K562 (cell line): Measurements from ENCODE around the gene TP53TG5. TPM values are rescaled to one million over a fixed set of nuclear protein-coding genes. Genes with fewer than 3 reads are reported as not detected.

Experiments used
- ATAC-seq: fragments of 200-7000 bp; cut with Tn5 transposase; 3 replicates; pipeline ENCODE4 v1.9.1; 2020; ENCODE audit warnings: moderate library complexity
- BruUV-seq: library from RNA; stranded (reverse); fragments of 400-500 nt; replicated peaks from 2 replicates; lab custom pipeline; 2021; lab: Mats Ljungman, UMichigan
- CTCF ChIA-PET: fragments of 300-600 bp; formaldehyde crosslinking; extraction: SDS; loops from one replicate; lab custom pipeline; 2021; ENCODE audit warnings: low intra/inter-chr PET ratio; lab: Yijun Ruan, JAX
- POLR2A ChIA-PET: fragments of 300-600, 350-650 bp; sonication (Branson Sonifier 250); formaldehyde crosslinking; extraction: SDS; loops from one replicate; lab custom pipeline; 2021; ENCODE audit warnings: antibody characterized with exemption, inconsistent platforms; lab: Yijun Ruan, JAX
- DNase-seq, 4 experiments: peaks; one replicate each; pipeline versions ENCODE4 v3.0.0 to v3.0.0-alpha.2; 2011 to 2018; ENCODE audit warnings: low spot score in 3 of 4, mixed read lengths in 3 of 4; ENCODE audit errors: extremely low read depth in 1 of 4
- FAIRE-seq: peaks from 2 replicates; lab custom pipeline; 2011; peaks lifted over from hg19 to GRCh38; lab: Jason Lieb, UNC
- H2AFZ ChIP-seq: 2 replicates; pipeline ENCODE4 v1.6.0; 2011; ENCODE audit warnings: low read depth, low read length, control low read depth, inconsistent platforms
- H3K27ac ChIP-seq: fragments of 200-600 bp; 3 replicates; pipeline ENCODE4 v1.8.0; 2011; ENCODE audit warnings: low read depth, mild to moderate bottlenecking, control low read depth, inconsistent platforms, low read length, moderate library complexity, mixed read lengths; ENCODE audit errors: extremely low read depth
- H3K27me3 ChIP-seq, 2 experiments: fragments of 300-600 bp in 1 of 2; 2 replicates in 1 of 2; 3 replicates in 1 of 2; pipeline versions ENCODE4 v1.6.0 to v1.8.0; 2011; ENCODE audit warnings: inconsistent platforms in 2 of 2, low read length in 2 of 2, mild to moderate bottlenecking in 1 of 2, mixed read lengths in 1 of 2, moderate library complexity in 1 of 2; ENCODE audit not compliant: control insufficient read depth in 2 of 2, insufficient read depth in 2 of 2
- H3K36me3 ChIP-seq: fragments of 300-600 bp; 3 replicates; pipeline ENCODE4 v1.8.0; 2011; ENCODE audit warnings: mild to moderate bottlenecking, low read length, inconsistent platforms; ENCODE audit not compliant: control insufficient read depth, insufficient read depth
- H3K4me1 ChIP-seq, 2 experiments: fragments of 200-600 bp in 1 of 2; replicated peaks in 1 of 2; 2 replicates in 1 of 2; 3 replicates in 1 of 2; pipeline versions ENCODE4 v1.5.1 to v1.8.0; 2011; ENCODE audit warnings: inconsistent platforms in 2 of 2, low read length in 2 of 2, mild to moderate bottlenecking in 1 of 2, mixed read lengths in 1 of 2, moderate library complexity in 1 of 2; ENCODE audit not compliant: control insufficient read depth in 2 of 2, insufficient read depth in 2 of 2
- H3K4me2 ChIP-seq: 2 replicates; pipeline ENCODE4 v1.6.1; 2011; ENCODE audit warnings: low read length, control low read depth, inconsistent platforms, mixed read lengths; ENCODE audit not compliant: insufficient read depth
- H3K4me3 ChIP-seq: fragments of 200-600 bp; sonication (generic), shearing (Covaris generic); 2 replicates; pipeline ENCODE4 v1.5.1; 2016; ENCODE audit warnings: control low read depth, inconsistent platforms
- H3K79me2 ChIP-seq: fragments of 200-600 bp; 3 replicates; pipeline ENCODE4 v1.8.0; 2011; ENCODE audit warnings: low read length, inconsistent platforms; ENCODE audit not compliant: control insufficient read depth, insufficient read depth
- H3K9ac ChIP-seq, 2 experiments: 2 replicates each; pipeline versions ENCODE4 v1.6.0 to v1.6.1; 2011; ENCODE audit warnings: low read depth in 2 of 2, low read length in 2 of 2, control low read depth in 1 of 2, inconsistent platforms in 1 of 2, mild to moderate bottlenecking in 1 of 2, mixed read lengths in 1 of 2; ENCODE audit not compliant: insufficient read depth in 1 of 2
- H3K9me1 ChIP-seq: one replicate; pipeline ENCODE4 v1.6.0; 2011; ENCODE audit warnings: inconsistent platforms, mild to moderate bottlenecking, low read length, moderate library complexity; ENCODE audit not compliant: control insufficient read depth, insufficient read depth
- H3K9me3 ChIP-seq: replicated peaks from 2 replicates; pipeline ENCODE4 v1.5.1; 2011; ENCODE audit warnings: low read depth, low read length, inconsistent platforms; ENCODE audit not compliant: control insufficient read depth, insufficient read depth
- H4K20me1 ChIP-seq: replicated peaks from 2 replicates; pipeline ENCODE4 v1.6.1; 2011; ENCODE audit warnings: low read length, inconsistent platforms, mixed read lengths; ENCODE audit not compliant: control insufficient read depth, insufficient read depth
- ESRRA ChIP-seq: fragments of 450-650 bp; IDR thresholded peaks from 2 replicates; pipeline ENCODE4 v1.6.1; 2014; ENCODE audit warnings: low read depth, mild to moderate bottlenecking, moderate library complexity, borderline replicate concordance
- NELFE ChIP-seq: IDR thresholded peaks from 2 replicates; pipeline ENCODE4 v1.6.1; 2011; ENCODE audit warnings: mild to moderate bottlenecking; ENCODE audit not compliant: insufficient read depth, insufficient read length
- POLR3A ChIP-seq: IDR thresholded peaks from 2 replicates; pipeline ENCODE4 v1.6.1; 2011; ENCODE audit warnings: borderline replicate concordance, mild to moderate bottlenecking, moderate library complexity; ENCODE audit not compliant: insufficient read length, insufficient read depth; ENCODE audit errors: extremely low read depth
- SIN3B ChIP-seq: fragments of 450-650 bp; IDR thresholded peaks from 2 replicates; pipeline ENCODE4 v1.6.1; 2017; ENCODE audit warnings: low read depth, mild to moderate bottlenecking, moderate library complexity
- SMARCC2 ChIP-seq: fragments of 450-650 bp; IDR thresholded peaks from 2 replicates; pipeline ENCODE4 v1.6.1; 2017; ENCODE audit warnings: antibody characterized with exemption, moderate library complexity, mild to moderate bottlenecking, low read depth
- ZNF561 ChIP-seq: fragments of 450-650 bp; formaldehyde crosslinking; conservative IDR thresholded peaks from 2 replicates; pipeline ENCODE4 v1.4.0; 2020; ENCODE audit warnings: mild to moderate bottlenecking, moderate library complexity
- WGBS: fragments of 100-300 bp; shearing (Covaris generic); methylation state at CpG from one replicate; pipeline ENCODE4 v1.1.6; 2016; ENCODE audit warnings: low coverage, mixed read lengths; ENCODE audit not compliant: insufficient coverage; ENCODE audit errors: missing lambda C conversion rate; 5-methylcytosine and 5-hydroxymethylcytosine counted together
- in situ Hi-C: fragments of 300-500 bp; cut with MboI; formaldehyde crosslinking; loops from 4 replicates; pipeline ENCODE4 v1.15.0; 2018; ENCODE audit warnings: inconsistent platforms, mixed read lengths
- intact Hi-C: fragments of 100-400 bp; cut with micrococcal nuclease; formaldehyde crosslinking; loops from 2 replicates; pipeline ENCODE4 v1.14.2; 2022
- polyA plus RNA-seq, 8 experiments: library from polyadenylated mRNA; depleted of rRNA in 4 of 8; stranded (reverse) in 5 of 8; unstranded in 3 of 8; fragments of >200 nt; fragmentation: Nextera tagmentation in 2 of 8; fragmentation: Illumina TruSeq in 1 of 8; extraction: Ambion mirVana in 2 of 8; extraction: Trizol in 1 of 8; gene quantifications; 2 replicates each; pipeline versions ENCODE4 v1.2.1 to v1.2.3, GENCODE V29; 2011 to 2014; ENCODE audit warnings: inconsistent platforms in 1 of 8, missing spikeins in 1 of 8
- total RNA-seq, 7 experiments: library from RNA; depleted of rRNA in 6 of 7; stranded (reverse); fragments of >200 nt in 6 of 7; fragmentation: Illumina TruSeq in 2 of 7; extraction: Trizol in 2 of 7; gene quantifications; 2 replicates each; pipeline versions ENCODE4 v1.2.1 to v1.2.3, GENCODE V29; 2011 to 2021; ENCODE audit warnings: low replicate concordance in 1 of 7

Gene TP53TG5
- total and polyA plus RNA-seq, 9 of the 15 experiments (the other 6 are each of a cell fraction or from before 2014, with no cell fraction given): 0.04 to 0.05 (median 0.04) TPM; not detected in 6

GRCh38 chr20:45342855-45343531, 35.1 kb downstream of the TP53TG5 start:
- BruUV-seq: no TSS peak
- peaks cover 18% of the 10 kb centered on the region; the same call in 2 of the 3 replicates for H3K79me2 ChIP-seq
- peak overlapping the region in 1 of 2 experiments; percentile 77; a peak in 1 of 4 replicates for H3K9ac ChIP-seq
- DNase-seq (no peak), ATAC-seq (no peak; the same call in 2 of the 3 replicates), FAIRE-seq (no peak)
- H3K36me3 ChIP-seq: peaks cover 9% of the 10 kb centered on the region; the same call in 2 of the 3 replicates
- ChIA-PET CTCF (no interaction called here), POLR2A (interaction anchor here (1.2 to 1.9 kb wide), 5 partner anchors 12 to 426 kb away, joined by 3 to 7 read pairs (median 3); no protein-coding TSS in a partner anchor)
- H4K20me1 ChIP-seq: peaks cover 7% of the 10 kb centered on the region; the same call in 1 of the 2 replicates
- H3K4me1 ChIP-seq: peaks cover 60 to 83% of the 10 kb centered on the region in 2 experiments
- H3K9me1 ChIP-seq: no peaks in the 10 kb centered on the region
- peak overlapping the region; percentile 86; the same call in 1 of the 3 replicates for H3K27ac ChIP-seq
- in situ Hi-C loops: no loop called here
- H3K27me3 ChIP-seq: no peaks in the 10 kb centered on the region
- WGBS: 37% methylated on average over 5 of the region's 6 CpGs
- no peak overlapping the region for H3K4me3 ChIP-seq
- H3K9me3 ChIP-seq: no peaks in the 10 kb centered on the region
- no peak for TF ChIP-seq SMARCC2
- no peak for TF ChIP-seq ZNF561
- no peak for TF ChIP-seq NELFE
- TF ChIP-seq SIN3B: no peak
- peak; percentile 53; the same call in 1 of the 2 replicates for TF ChIP-seq ESRRA
- TF ChIP-seq POLR3A: no peak
- intact Hi-C loops: no loop called here
- no peak overlapping the region for H2AFZ ChIP-seq
- no peak overlapping the region for H3K4me2 ChIP-seq
